ENCODE results near the gene ACTC1.

DNA sequence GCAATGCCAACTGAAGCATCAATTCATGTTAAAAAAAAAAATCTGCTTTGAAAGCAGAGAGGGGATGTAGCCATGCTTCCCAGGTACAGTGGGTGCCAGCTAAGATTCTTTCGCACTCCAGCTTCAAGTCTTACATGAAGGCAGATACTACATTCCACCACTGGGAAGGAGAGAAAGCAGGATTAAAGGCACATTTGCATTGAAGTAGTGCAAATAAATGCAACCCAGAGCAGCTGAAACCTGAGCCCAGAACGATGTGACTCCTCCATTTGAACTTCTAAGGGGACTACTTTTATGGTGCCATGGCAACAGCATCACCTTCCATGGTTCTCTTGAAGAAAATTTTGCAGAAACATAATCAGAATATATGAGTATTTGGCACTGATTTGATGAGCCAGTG is 21.4 kb downstream of the ACTC1 start:
- no peak for TF ChIP-seq CTCF (conservative IDR thresholded peaks at IDR 0.05; ENCODE audit: low read depth, low read length)
- TF ChIP-seq EZH2 (IDR thresholded peaks at IDR 0.05; ENCODE audit: low read length, unreplicated experiment), result no peak

Measured in PC-3 (cell line).